ENCODE results near the gene SLC25A38. TPM values are rescaled to one million over a fixed set of nuclear protein-coding genes. Genes with fewer than 3 reads are reported as not detected.
A peak's percentile ranks its signal among the peaks of the same experiment; 100 is the strongest.
"Not testable (repeated sequence)": the region's sequence is repeated elsewhere in the genome, so short reads cannot be mapped to it uniquely, and the experiment has no call there.

Gene SLC25A38
- total RNA-seq, 2 experiments from 2014 or later: 34.2 to 35.8 TPM

- POLR2A ChIA-PET; DNase-seq; H3K27me3 Mint-ChIP-seq; H3K9me3 Mint-ChIP-seq; H3K4me3 Mint-ChIP-seq; H3K36me3 Mint-ChIP-seq (ENCODE audit: low read depth): not testable (repeated sequence)
- peaks cover 37% of the 10 kb centered on the region for H3K4me1 Mint-ChIP-seq
- CTCF ChIA-PET: interaction anchor here (1.9 to 6.9 kb wide), 2 partner anchors 10 to 59 kb away, joined by 6 to 65 read pairs; no protein-coding TSS in a partner anchor
- H3K27ac Mint-ChIP-seq: peak overlapping the region; percentile 50
Observed at GRCh38 chr3:39351134-39351533, 32.0 kb upstream of the SLC25A38 start.

- CTCF ChIA-PET: interaction anchor here (1.4 kb wide), 1 partner anchor 61 kb away, joined by 3 read pairs; no protein-coding TSS in a partner anchor
- DNase-seq; H3K9me3 Mint-ChIP-seq; POLR2A ChIA-PET; H3K27ac Mint-ChIP-seq; H3K27me3 Mint-ChIP-seq; H3K36me3 Mint-ChIP-seq (ENCODE audit: low read depth); H3K4me3 Mint-ChIP-seq: not testable (repeated sequence)
- H3K4me1 Mint-ChIP-seq: peaks cover 32% of the 10 kb centered on the region
Observed at GRCh38 chr3:39353168-39353927, 29.8 kb upstream of the SLC25A38 start.

- ChIA-PET CTCF (interaction anchor here (0.7 to 1.7 kb wide), 4 partner anchors 55 to 1382 kb away, joined by 3 to 4 read pairs (median 4); partner anchors contain the start of gene XIRP1), POLR2A (interaction anchor here (1.3 kb wide), 1 partner anchor 20 kb away, joined by 3 read pairs; no protein-coding TSS in a partner anchor)
- Mint-ChIP-seq H3K27me3 (peaks cover 9% of the 10 kb centered on the region), H3K27ac (peak overlapping the region; percentile 63), H3K9me3 (peaks cover 7% of the 10 kb centered on the region), H3K4me3 (no peak overlapping the region), H3K36me3 (ENCODE audit: low read depth) (peaks cover 22% of the 10 kb centered on the region), H3K4me1 (peaks cover 66% of the 10 kb centered on the region)
- DNase-seq: no peak
Observed at GRCh38 chr3:39358333-39358732, 24.8 kb upstream of the SLC25A38 start.

GRCh38 chr3:39361252-39361927 lies 21.8 kb upstream of the SLC25A38 start:
- peaks cover 11% of the 10 kb centered on the region for H3K9me3 Mint-ChIP-seq
- peak; percentile 80 for DNase-seq
- ChIA-PET POLR2A (interaction anchor here (0.8 to 1.9 kb wide), 9 partner anchors 11 to 69 kb away, joined by 3 to 12 read pairs (median 5); no protein-coding TSS in a partner anchor), CTCF (interaction anchor here (0.6 to 2.5 kb wide), 8 partner anchors 10 to 72 kb away, joined by 3 to 18 read pairs (median 6); no protein-coding TSS in a partner anchor)
- H3K27ac Mint-ChIP-seq: peak overlapping the region; percentile 81
- H3K4me3 Mint-ChIP-seq: peak overlapping the region; percentile 51
- H3K36me3 Mint-ChIP-seq (ENCODE audit: low read depth): peaks cover 44% of the 10 kb centered on the region
- peaks cover 68% of the 10 kb centered on the region for H3K4me1 Mint-ChIP-seq
- H3K27me3 Mint-ChIP-seq: peaks cover 5% of the 10 kb centered on the region

- peaks cover 5% of the 10 kb centered on the region for H3K27me3 Mint-ChIP-seq
- H3K9me3 Mint-ChIP-seq: peaks cover 11% of the 10 kb centered on the region
- no peak for DNase-seq
- H3K4me1 Mint-ChIP-seq: peaks cover 64% of the 10 kb centered on the region
- ChIA-PET POLR2A (interaction anchor here (1.0 to 1.9 kb wide), 6 partner anchors 15 to 70 kb away, joined by 3 to 12 read pairs (median 6); no protein-coding TSS in a partner anchor), CTCF (interaction anchor here (0.6 to 2.5 kb wide), 5 partner anchors 11 to 73 kb away, joined by 3 to 18 read pairs (median 6); no protein-coding TSS in a partner anchor)
- H3K4me3 Mint-ChIP-seq: no peak overlapping the region
- peak overlapping the region; percentile 81 for H3K27ac Mint-ChIP-seq
- H3K36me3 Mint-ChIP-seq (ENCODE audit: low read depth): peaks cover 44% of the 10 kb centered on the region
Observed at GRCh38 chr3:39362192-39362591, 21.0 kb upstream of the SLC25A38 start.

GRCh38 chr3:39362812-39363211 lies 20.4 kb upstream of the SLC25A38 start:
- Mint-ChIP-seq H3K27ac (no peak overlapping the region), H3K4me3 (no peak overlapping the region), H3K4me1 (peaks cover 58% of the 10 kb centered on the region), H3K36me3 (ENCODE audit: low read depth) (peaks cover 44% of the 10 kb centered on the region), H3K9me3 (peaks cover 11% of the 10 kb centered on the region), H3K27me3 (peaks cover 5% of the 10 kb centered on the region)
- POLR2A ChIA-PET: interaction anchor here (1.2 kb wide), 1 partner anchor 21 kb away, joined by 5 read pairs; no protein-coding TSS in a partner anchor
- DNase-seq: no peak
- CTCF ChIA-PET: interaction anchor here (0.6 to 2.0 kb wide), 2 partner anchors 13 to 16 kb away, joined by 4 to 7 read pairs; no protein-coding TSS in a partner anchor

- CTCF ChIA-PET, H3K4me1 Mint-ChIP-seq, DNase-seq, H3K4me3 Mint-ChIP-seq, H3K27ac Mint-ChIP-seq, POLR2A ChIA-PET: not testable (repeated sequence)
- H3K27me3 Mint-ChIP-seq: peaks cover 13% of the 10 kb centered on the region
- H3K36me3 Mint-ChIP-seq (ENCODE audit: low read depth): peaks cover 23% of the 10 kb centered on the region
- peaks cover 11% of the 10 kb centered on the region for H3K9me3 Mint-ChIP-seq
Observed at GRCh38 chr3:39370450-39370849, 12.7 kb upstream of the SLC25A38 start.

- Mint-ChIP-seq H3K4me3 (no peak overlapping the region), H3K4me1 (peaks cover 9% of the 10 kb centered on the region), H3K27ac (no peak overlapping the region), H3K9me3 (peaks cover 9% of the 10 kb centered on the region), H3K36me3 (ENCODE audit: low read depth) (peaks cover 17% of the 10 kb centered on the region), H3K27me3 (peaks cover 13% of the 10 kb centered on the region)
- CTCF ChIA-PET: interaction anchor here (0.7 to 11.7 kb wide), 3 partner anchors 12 to 83 kb away, joined by 3 to 217 read pairs (median 3); no protein-coding TSS in a partner anchor
- POLR2A ChIA-PET: interaction anchor here (1.0 kb wide), 1 partner anchor 11 kb away, joined by 3 read pairs; no protein-coding TSS in a partner anchor
- DNase-seq: no peak
Observed at GRCh38 chr3:39372833-39373232, 10.3 kb upstream of the SLC25A38 start.

- peaks cover 17% of the 10 kb centered on the region for H3K4me1 Mint-ChIP-seq
- DNase-seq: no peak
- no peak overlapping the region for H3K4me3 Mint-ChIP-seq
- H3K27ac Mint-ChIP-seq: no peak overlapping the region
- ChIA-PET POLR2A (interaction anchor here (1.2 to 1.8 kb wide), 4 partner anchors 18 to 85 kb away, joined by 3 to 7 read pairs (median 6); partner anchors contain the start of gene RPSA), CTCF (interaction anchor here (0.8 to 11.7 kb wide), 13 partner anchors 10 to 377 kb away, joined by 3 to 217 read pairs (median 4); partner anchors contain the start of gene XIRP1)
- H3K36me3 Mint-ChIP-seq (ENCODE audit: low read depth): peaks cover 8% of the 10 kb centered on the region
- H3K9me3 Mint-ChIP-seq: no peaks in the 10 kb centered on the region
- H3K27me3 Mint-ChIP-seq: no peaks in the 10 kb centered on the region
Observed at GRCh38 chr3:39376959-39377634, 6.1 kb upstream of the SLC25A38 start.

- DNase-seq: peak; percentile 73
- Mint-ChIP-seq H3K27ac (no peak overlapping the region), H3K27me3 (no peaks in the 10 kb centered on the region), H3K9me3 (no peaks in the 10 kb centered on the region), H3K36me3 (ENCODE audit: low read depth) (peaks cover under 1% of the 10 kb centered on the region), H3K4me3 (no peak overlapping the region), H3K4me1 (peaks cover 25% of the 10 kb centered on the region)
- POLR2A ChIA-PET: interaction anchor here (0.7 to 1.8 kb wide), 8 partner anchors 19 to 188 kb away, joined by 3 to 7 read pairs (median 4); no protein-coding TSS in a partner anchor
- CTCF ChIA-PET: interaction anchor here (0.7 to 11.7 kb wide), 18 partner anchors 9 to 378 kb away, joined by 3 to 217 read pairs (median 4); partner anchors contain the start of gene XIRP1
Observed at GRCh38 chr3:39378088-39378487, 5.1 kb upstream of the SLC25A38 start.

GRCh38 chr3:39378957-39379777 lies 4.0 kb upstream of the SLC25A38 start:
- CTCF ChIA-PET: interaction anchor here (0.6 to 11.7 kb wide), 8 partner anchors 8 to 188 kb away, joined by 3 to 217 read pairs (median 10); partner anchors contain the start of gene XIRP1
- Mint-ChIP-seq H3K27me3 (no peaks in the 10 kb centered on the region), H3K4me3 (no peak overlapping the region), H3K4me1 (peaks cover 30% of the 10 kb centered on the region), H3K27ac (no peak overlapping the region), H3K9me3 (no peaks in the 10 kb centered on the region), H3K36me3 (ENCODE audit: low read depth) (no peaks in the 10 kb centered on the region)
- DNase-seq: no peak
- POLR2A ChIA-PET: interaction anchor here (1.4 to 1.8 kb wide), 2 partner anchors 28 to 189 kb away, joined by 4 to 7 read pairs; no protein-coding TSS in a partner anchor
